Suprapubic skin (tissue), 3 donors: Measurements from ENCODE around the gene ESPNL.

Experiments
- CTCF ChIP-seq, 2 donors: fragments of 200-600 bp in 1 of 2; fragments of 450-650 bp in 1 of 2; sonication (generic) in 1 of 2; IDR thresholded peaks; one replicate each; pipeline ENCODE4 v1.5.1; 2016 to 2019; ENCODE audit warnings: antibody characterized with exemption in 2 of 2, mild to moderate bottlenecking in 1 of 2, moderate library complexity in 1 of 2
- POLR2A ChIP-seq, 2 donors: fragments of 450-650 bp; IDR thresholded peaks; one replicate each; pipeline ENCODE4 v1.6.1; 2017; ENCODE audit warnings: antibody characterized with exemption in 2 of 2, mild to moderate bottlenecking in 2 of 2, moderate library complexity in 2 of 2

- TF ChIP-seq CTCF (IDR thresholded peaks at IDR 0.05) (no peak), POLR2A (IDR thresholded peaks at IDR 0.05) (no peak)
Measured at GRCh38 chr2:238106339-238106697, 6.2 kb downstream of the ESPNL start.
